Fibroblast of mammary gland (primary cell): ENCODE results near the gene CSMD2.

ENCODE experiments used
- DNase-seq: peaks from one replicate; pipeline ENCODE4 v3.0.0-alpha.2; 2010; ENCODE audit warnings: low read depth
- H3K4me3 ChIP-seq: 2 replicates; pipeline ENCODE4 v1.5.1; 2011; ENCODE audit warnings: low read depth, mild to moderate bottlenecking, low read length, moderate library complexity; ENCODE audit not compliant: control insufficient read depth
- CTCF ChIP-seq: conservative IDR thresholded peaks from 2 replicates; pipeline ENCODE4 v1.5.1; 2011; ENCODE audit warnings: low read depth, low read length, inconsistent platforms; ENCODE audit not compliant: control insufficient read depth, insufficient read depth

CSMD2 gene

DNA sequence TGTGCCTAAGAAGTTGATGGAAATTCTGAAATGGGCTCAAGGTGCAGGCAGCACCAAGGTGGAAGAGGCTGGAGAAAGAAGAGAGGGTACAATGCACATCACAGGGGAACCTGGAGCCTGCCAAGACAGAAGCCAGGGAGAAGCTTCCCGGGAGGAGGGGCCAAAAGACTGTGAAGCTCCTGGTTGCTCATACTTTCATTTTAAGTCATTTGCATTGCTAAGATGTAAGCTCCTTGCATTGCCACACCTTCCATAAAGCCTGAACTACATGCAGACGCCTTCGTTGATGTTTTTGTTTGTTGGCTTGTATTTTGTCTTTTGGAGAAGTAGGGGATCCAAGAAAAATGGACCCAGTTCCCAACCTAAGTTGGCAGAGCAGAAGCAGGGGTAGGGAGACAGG is 232.2 kb downstream of the CSMD2 start:
- H3K4me3 ChIP-seq: no peak overlapping the region
- no peak for TF ChIP-seq CTCF
- DNase-seq: no peak

- no peak overlapping the region for H3K4me3 ChIP-seq
- TF ChIP-seq CTCF: no peak
Measured at GRCh38 chr1:33931111-33931475, 233.9 kb downstream of the CSMD2 start.

GRCh38 chr1:33930346-33931110 is 234.5 kb downstream of the CSMD2 start:
- no peak for DNase-seq
- TF ChIP-seq CTCF: no peak

More at GRCh38 chr1:33931111-33931475, 233.9 kb downstream of the CSMD2 start:
- no peak for DNase-seq

GRCh38 chr1:33928251-33928650 is 236.8 kb downstream of the CSMD2 start:
- no peak overlapping the region for H3K4me3 ChIP-seq
- DNase-seq: peak; percentile 51
- no peak for TF ChIP-seq CTCF

More at GRCh38 chr1:33930346-33931110, 234.5 kb downstream of the CSMD2 start:
- no peak overlapping the region for H3K4me3 ChIP-seq

- TF ChIP-seq CTCF: no peak
- H3K4me3 ChIP-seq: no peak overlapping the region
- no peak for DNase-seq
Measured at GRCh38 chr1:33927721-33928120, 237.3 kb downstream of the CSMD2 start.

- no peak for DNase-seq
- no peak overlapping the region for H3K4me3 ChIP-seq
- no peak for TF ChIP-seq CTCF
Measured at GRCh38 chr1:33925586-33925985, 239.4 kb downstream of the CSMD2 start.
